SK-N-SH (cell line): ENCODE measurements around the gene MAD1L1.

Experiments used
- EP300 ChIP-seq, 2 experiments: IDR thresholded peaks; 2 replicates each; pipeline versions ENCODE4 v1.4.0 to v1.6.1; 2012; ENCODE audit warnings: borderline replicate concordance in 1 of 2, low read depth in 1 of 2, low read length in 1 of 2
- EZH2phosphoT487 ChIP-seq: fragments of 200-600 bp; sonication (generic); IDR thresholded peaks from 2 replicates; pipeline ENCODE4 v1.6.1; 2017; ENCODE audit warnings: low read depth, mixed run types, mild to moderate bottlenecking, antibody characterized with exemption, moderate library complexity, borderline replicate concordance
- GABPA ChIP-seq: IDR thresholded peaks from 2 replicates; pipeline ENCODE4 v1.4.0; 2012; ENCODE audit warnings: low read depth, mild to moderate bottlenecking
- RFX5 ChIP-seq: IDR thresholded peaks from 2 replicates; pipeline ENCODE4 v1.6.1; 2012; ENCODE audit warnings: mild to moderate bottlenecking, improper control_type of control experiment, low read length
- SMC3 ChIP-seq: IDR thresholded peaks from 2 replicates; pipeline ENCODE4 v1.6.1; 2012; ENCODE audit warnings: low read depth, low read length, improper control_type of control experiment
- YY1 ChIP-seq: IDR thresholded peaks from 2 replicates; pipeline ENCODE4 v1.4.0; 2012; ENCODE audit warnings: low read depth, mild to moderate bottlenecking
- TF ChIP-seq, protein P1 (sequence below): fragments of 200-600 bp; sonication (generic); IDR thresholded peaks from 2 replicates; pipeline ENCODE4 v1.6.1; 2017; ENCODE audit warnings: antibody characterized with exemption, mild to moderate bottlenecking, moderate library complexity
- TF ChIP-seq, protein P2 (sequence below): fragments of 150-350 bp; IDR thresholded peaks from 2 replicates; pipeline ENCODE4 v1.6.1; 2017; ENCODE audit warnings: antibody characterized with exemption, low read length, low read depth, borderline replicate concordance

DNA sequence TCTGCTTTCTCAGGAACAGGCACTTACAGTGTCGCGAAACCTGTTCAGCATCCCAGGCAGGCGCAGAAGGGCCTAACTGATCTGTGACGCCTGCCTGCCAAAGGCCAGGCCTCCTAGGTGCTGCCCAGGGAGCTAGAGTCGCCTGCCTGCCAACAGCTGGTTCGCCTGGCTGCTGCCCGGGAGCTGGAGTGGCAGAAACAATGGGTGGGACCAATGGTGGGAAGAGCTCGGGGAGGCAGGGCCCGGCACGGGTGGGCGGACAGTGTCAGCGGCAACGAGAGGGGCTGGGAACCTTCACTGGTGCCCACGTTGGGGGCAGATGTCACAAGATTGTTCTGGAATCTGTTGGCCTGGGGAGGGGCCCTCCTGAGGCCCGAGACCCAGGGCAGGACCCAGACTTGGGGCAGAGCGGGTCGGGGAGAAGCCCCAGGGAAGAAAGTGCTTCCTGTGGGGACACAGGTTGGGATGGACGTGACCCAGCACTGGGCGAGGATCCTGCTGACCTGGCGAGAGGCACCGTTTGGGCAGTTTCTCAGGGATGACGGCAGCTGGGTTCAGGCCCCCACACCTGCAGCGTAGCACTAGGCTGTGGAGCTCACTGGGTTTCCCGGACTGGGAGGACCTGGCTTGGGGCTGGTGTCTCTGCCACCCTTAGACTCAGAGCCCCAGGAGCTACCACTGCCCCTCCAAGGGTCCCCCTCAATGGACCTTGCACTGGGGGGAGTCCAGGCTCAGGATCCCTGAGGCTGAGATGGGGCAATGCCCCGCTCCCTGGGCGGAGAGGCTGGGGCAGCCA, 380.8 kb downstream of the MAD1L1 start:
- no peak for TF ChIP-seq SMC3
- TF ChIP-seq, protein P1, sequence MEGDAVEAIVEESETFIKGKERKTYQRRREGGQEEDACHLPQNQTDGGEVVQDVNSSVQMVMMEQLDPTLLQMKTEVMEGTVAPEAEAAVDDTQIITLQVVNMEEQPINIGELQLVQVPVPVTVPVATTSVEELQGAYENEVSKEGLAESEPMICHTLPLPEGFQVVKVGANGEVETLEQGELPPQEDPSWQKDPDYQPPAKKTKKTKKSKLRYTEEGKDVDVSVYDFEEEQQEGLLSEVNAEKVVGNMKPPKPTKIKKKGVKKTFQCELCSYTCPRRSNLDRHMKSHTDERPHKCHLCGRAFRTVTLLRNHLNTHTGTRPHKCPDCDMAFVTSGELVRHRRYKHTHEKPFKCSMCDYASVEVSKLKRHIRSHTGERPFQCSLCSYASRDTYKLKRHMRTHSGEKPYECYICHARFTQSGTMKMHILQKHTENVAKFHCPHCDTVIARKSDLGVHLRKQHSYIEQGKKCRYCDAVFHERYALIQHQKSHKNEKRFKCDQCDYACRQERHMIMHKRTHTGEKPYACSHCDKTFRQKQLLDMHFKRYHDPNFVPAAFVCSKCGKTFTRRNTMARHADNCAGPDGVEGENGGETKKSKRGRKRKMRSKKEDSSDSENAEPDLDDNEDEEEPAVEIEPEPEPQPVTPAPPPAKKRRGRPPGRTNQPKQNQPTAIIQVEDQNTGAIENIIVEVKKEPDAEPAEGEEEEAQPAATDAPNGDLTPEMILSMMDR: no peak
- TF ChIP-seq EZH2phosphoT487: no peak
- no peak for TF ChIP-seq GABPA
- TF ChIP-seq YY1: no peak
- TF ChIP-seq, protein P2, sequence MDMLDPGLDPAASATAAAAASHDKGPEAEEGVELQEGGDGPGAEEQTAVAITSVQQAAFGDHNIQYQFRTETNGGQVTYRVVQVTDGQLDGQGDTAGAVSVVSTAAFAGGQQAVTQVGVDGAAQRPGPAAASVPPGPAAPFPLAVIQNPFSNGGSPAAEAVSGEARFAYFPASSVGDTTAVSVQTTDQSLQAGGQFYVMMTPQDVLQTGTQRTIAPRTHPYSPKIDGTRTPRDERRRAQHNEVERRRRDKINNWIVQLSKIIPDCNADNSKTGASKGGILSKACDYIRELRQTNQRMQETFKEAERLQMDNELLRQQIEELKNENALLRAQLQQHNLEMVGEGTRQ: no peak
- no peak for TF ChIP-seq RFX5
- TF ChIP-seq EP300 (IDR thresholded peaks at IDR 0.05; ENCODE audit: borderline replicate concordance in 1 of 2, low read depth in 1 of 2, low read length in 1 of 2): no peak
